Colonic mucosa (tissue), 4 donors: ENCODE results near the gene DDIT3. TPM values are rescaled to one million over a fixed set of nuclear protein-coding genes. Genes with fewer than 3 reads are reported as not detected.

Experiments used
- DNase-seq: peaks from one replicate; pipeline ENCODE4 v3.0.0-alpha.2; 2020
- H3K27ac ChIP-seq: fragments of 200-600 bp; one replicate; pipeline ENCODE4 v1.8.0; 2021
- H3K27me3 ChIP-seq: fragments of 200-600 bp; one replicate; pipeline ENCODE4 v1.8.0; 2021
- H3K36me3 ChIP-seq: fragments of 200-600 bp; one replicate; pipeline ENCODE4 v1.8.0; 2021
- H3K4me1 ChIP-seq: fragments of 200-600 bp; one replicate; pipeline ENCODE4 v1.8.0; 2021; ENCODE audit warnings: mild to moderate bottlenecking
- H3K4me3 ChIP-seq: fragments of 200-600 bp; one replicate; pipeline ENCODE4 v1.8.0; 2021
- H3K9ac ChIP-seq, 2 donors: one replicate each; pipeline ENCODE4 v1.7.0; 2013; ENCODE audit warnings: control low read depth in 2 of 2, low read depth in 2 of 2, low read length in 2 of 2
- H3K9me3 ChIP-seq: fragments of 200-600 bp; one replicate; pipeline ENCODE4 v1.8.0; 2021
- intact Hi-C: fragments of 100-400 bp; cut with DNase I; formaldehyde crosslinking; loops from one replicate; pipeline ENCODE4 v1.14.1; 2022
- total RNA-seq, 2 donors: library from RNA; stranded (reverse); fragmentation: NEBNext Ultra II Directional in 1 of 2; extraction: Animal tissue kit (Norgen Biotek cat#: 25700) in 1 of 2; gene quantifications; one replicate each; pipeline ENCODE4 v1.2.1, GENCODE V29; 2021
- TF ChIP-seq, protein P1 (sequence below): fragments of 200-600 bp; IDR thresholded peaks from one replicate; pipeline ENCODE4 v1.8.0; 2022; ENCODE audit warnings: antibody characterized with exemption, mild to moderate bottlenecking
- donor health status: healthy.
- donor health status: DM: no; HTN: no; CAD: no.
- donor health status: DM: no; HTN: no; CAD: no.

DDIT3 gene
- total RNA-seq, 2 donors from 2014 or later: 17.5 to 22.8 TPM

DNA sequence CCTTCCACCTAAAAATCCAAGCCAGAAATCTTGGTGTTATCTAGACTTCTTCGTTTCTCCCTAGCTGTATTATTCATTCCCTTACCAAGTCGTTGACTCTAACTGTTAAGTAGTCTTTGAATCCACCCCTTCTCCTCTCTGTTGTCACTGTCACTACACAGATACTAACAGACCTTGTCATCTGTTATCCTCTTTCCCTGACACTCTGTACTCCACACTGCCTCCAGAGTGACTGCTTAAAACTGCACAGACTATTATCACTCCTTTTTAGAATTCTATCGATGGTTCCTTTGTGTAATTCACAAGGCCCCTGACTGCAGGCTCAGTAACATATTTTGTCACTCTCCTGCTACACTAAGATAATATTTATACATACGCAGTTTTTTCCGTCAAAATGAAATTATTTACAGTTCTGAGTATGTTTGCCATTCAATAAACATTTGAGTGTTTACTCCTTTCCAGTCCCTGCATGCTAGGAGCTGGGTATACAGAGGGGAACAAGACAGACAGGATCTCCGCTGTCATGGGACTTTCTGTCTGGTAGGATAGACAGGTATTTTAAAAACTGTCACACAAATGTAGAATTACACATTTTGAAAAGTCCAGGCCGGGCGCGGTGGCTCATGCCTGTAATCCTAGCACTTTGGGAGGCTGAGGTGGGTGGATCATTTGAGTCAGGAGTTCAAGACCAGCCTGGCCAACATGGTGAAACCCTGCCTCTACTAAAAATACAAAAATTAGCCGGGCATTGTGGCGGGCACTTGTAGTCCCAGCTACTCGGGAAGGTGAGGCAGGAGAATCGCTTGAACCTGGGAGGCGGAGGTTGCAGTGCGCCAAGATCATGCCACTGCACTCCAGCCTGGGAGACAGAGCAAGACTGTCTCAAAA, 28.7 kb downstream of the DDIT3 start:
- no peak overlapping the region for H3K27ac ChIP-seq
- DNase-seq: no peak
- H3K4me3 ChIP-seq: no peak overlapping the region
- H3K9me3 ChIP-seq: no peaks in the 10 kb centered on the region
- H3K9ac ChIP-seq: no peak overlapping the region
- TF ChIP-seq, protein P1, sequence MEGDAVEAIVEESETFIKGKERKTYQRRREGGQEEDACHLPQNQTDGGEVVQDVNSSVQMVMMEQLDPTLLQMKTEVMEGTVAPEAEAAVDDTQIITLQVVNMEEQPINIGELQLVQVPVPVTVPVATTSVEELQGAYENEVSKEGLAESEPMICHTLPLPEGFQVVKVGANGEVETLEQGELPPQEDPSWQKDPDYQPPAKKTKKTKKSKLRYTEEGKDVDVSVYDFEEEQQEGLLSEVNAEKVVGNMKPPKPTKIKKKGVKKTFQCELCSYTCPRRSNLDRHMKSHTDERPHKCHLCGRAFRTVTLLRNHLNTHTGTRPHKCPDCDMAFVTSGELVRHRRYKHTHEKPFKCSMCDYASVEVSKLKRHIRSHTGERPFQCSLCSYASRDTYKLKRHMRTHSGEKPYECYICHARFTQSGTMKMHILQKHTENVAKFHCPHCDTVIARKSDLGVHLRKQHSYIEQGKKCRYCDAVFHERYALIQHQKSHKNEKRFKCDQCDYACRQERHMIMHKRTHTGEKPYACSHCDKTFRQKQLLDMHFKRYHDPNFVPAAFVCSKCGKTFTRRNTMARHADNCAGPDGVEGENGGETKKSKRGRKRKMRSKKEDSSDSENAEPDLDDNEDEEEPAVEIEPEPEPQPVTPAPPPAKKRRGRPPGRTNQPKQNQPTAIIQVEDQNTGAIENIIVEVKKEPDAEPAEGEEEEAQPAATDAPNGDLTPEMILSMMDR: no peak
- intact Hi-C loops: no loop called here
- H3K27me3 ChIP-seq: no peaks in the 10 kb centered on the region
- H3K4me1 ChIP-seq: peaks cover 8% of the 10 kb centered on the region
- peaks cover 9% of the 10 kb centered on the region for H3K36me3 ChIP-seq

DNA sequence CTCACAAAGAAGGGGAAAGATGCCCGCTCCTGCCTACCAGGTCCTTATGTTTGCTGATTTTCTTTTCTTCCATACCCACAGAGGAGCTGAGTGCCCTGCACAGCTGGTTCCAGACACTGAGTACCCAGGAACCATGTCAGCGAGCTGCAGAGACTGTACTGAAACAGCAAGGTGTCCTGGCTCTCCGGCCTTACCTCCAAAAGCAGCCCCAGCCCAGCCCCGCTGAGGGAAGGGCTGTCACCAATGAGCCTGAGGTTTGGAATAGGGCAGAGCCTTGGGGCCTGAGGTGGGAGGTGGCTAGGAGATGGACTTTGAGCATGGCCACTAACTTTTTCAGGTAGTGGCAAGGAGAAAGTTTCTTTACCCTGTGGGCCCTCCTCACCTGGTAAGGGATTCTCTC, 30.2 kb downstream of the DDIT3 start:
- H3K9me3 ChIP-seq: no peaks in the 10 kb centered on the region
- H3K36me3 ChIP-seq: peaks cover 9% of the 10 kb centered on the region
- no peak overlapping the region for H3K9ac ChIP-seq
- H3K27me3 ChIP-seq: no peaks in the 10 kb centered on the region
- no peak overlapping the region for H3K27ac ChIP-seq
- H3K4me3 ChIP-seq: no peak overlapping the region
- peaks cover 8% of the 10 kb centered on the region for H3K4me1 ChIP-seq
- TF ChIP-seq, protein P1: no peak
- intact Hi-C loops: no loop called here
- DNase-seq: no peak

DNA sequence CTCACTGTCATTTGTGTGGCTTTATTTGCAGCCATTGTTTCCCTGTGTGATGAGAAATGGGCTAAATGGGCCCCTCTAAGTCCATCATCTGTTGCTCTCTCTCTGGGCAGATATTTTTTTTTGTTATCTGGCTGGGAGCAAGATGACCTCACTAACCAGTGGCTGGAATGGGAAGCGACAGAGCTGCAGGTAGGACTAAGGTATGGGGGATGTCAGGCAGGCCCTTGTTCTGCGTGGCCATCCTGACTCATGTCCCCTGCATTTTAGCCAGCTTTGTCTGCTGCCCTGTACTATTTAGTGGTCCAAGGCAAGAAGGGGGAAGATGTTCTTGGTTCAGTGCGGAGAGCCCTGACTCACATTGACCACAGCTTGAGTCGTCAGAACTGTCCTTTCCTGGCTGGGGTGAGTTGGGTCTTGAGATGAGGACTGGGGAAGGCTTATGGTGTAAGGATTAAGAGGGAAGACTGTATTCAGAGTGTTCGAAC, 31.1 kb downstream of the DDIT3 start:
- no peak for DNase-seq
- H3K27ac ChIP-seq: no peak overlapping the region
- peaks cover 8% of the 10 kb centered on the region for H3K4me1 ChIP-seq
- TF ChIP-seq, protein P1: no peak
- no peaks in the 10 kb centered on the region for H3K9me3 ChIP-seq
- intact Hi-C loops: no loop called here
- no peak overlapping the region for H3K9ac ChIP-seq
- no peaks in the 10 kb centered on the region for H3K27me3 ChIP-seq
- peak overlapping the region; percentile 94 for H3K4me3 ChIP-seq
- H3K36me3 ChIP-seq: peaks cover 9% of the 10 kb centered on the region

DNA sequence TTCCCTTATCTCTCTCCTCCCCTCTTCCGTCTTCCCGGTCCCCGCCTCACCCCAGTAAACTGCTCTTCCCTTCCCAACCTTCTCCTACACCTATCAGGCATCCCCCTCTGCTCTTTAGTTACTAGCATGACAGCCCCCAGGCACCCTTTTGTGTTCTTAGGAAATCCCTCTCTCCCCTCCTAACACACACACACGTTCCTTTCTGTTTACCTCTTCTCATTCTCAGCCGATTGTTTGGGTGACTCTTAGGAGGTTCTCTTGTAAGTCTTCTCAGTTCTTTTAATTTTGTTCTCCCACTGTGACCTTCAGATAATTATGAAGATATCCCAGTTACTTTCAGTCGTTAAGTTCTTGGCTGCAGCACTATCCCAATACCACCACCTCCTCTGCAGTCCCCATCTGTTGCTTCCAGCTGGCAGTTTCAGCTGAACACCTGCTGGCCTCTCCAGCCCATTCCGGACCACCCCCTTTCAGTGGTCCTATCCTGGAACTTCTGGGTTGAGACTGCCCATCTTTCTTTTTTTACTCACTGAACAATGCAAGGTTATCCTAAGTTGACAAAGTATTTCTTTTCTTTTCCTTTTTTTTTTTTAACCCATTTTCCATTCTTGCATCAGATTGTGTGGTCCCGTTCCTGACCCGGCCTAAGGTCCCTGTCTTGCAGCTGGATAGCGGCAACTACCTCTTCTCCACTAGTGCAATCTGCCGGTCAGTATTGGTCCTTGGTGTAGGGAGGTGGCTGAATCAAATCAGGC, 31.7 kb downstream of the DDIT3 start:
- Histone ChIP-seq H3K9me3 (no peaks in the 10 kb centered on the region), H3K4me3 (peak overlapping the region; percentile 94), H3K27me3 (no peaks in the 10 kb centered on the region), H3K9ac (peak overlapping the region; percentile 94 to 95), H3K36me3 (peaks cover 9% of the 10 kb centered on the region), H3K4me1 (peaks cover 8% of the 10 kb centered on the region), H3K27ac (peak overlapping the region; percentile 66)
- TF ChIP-seq, protein P1: no peak
- no peak for DNase-seq
- intact Hi-C loops: no loop called here

DNA sequence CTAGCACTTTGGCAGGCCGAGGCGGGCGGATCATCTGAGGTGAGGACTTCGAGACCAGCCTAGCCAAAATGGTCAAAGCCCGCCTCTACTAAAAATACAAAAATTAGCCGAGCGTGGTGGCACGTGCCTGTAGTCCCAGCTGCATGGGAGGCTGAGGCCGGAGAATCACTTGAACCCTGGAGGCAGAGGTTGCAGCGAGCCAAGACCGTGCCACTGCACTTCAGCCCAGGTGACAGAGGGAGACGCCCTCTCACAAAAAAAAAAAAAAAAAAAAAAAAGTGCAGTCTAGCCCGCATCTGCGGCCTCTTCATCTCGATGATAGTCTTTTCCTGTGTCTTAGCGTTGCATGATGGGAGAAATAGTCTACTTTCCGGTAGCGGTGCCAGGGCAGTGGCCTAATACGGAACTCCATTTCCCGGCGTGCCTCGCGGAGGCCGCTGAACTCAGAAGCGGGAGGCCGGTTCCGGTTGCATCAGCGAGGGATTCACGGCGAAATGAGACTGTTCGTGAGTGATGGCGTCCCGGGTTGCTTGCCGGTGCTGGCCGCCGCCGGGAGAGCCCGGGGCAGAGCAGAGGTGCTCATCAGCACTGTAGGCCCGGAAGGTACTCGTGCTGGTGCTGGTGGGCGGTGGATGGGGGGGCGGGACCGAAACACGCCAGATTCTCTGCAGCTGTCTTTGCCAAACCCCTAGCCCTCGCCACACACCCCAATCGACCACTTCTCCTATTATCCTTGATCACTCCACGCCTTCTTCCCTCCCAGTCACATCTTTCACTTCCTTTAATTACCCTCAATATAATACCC, 32.5 kb downstream of the DDIT3 start, which contains the start of gene MARS1:
MARS1 (plus strand) TSS at position 472 of the 805 bp plus-strand sequence; CDS start at position 495, 23 bp downstream.
- peak within 1 kb of the TSS; percentile 94 for H3K4me3 ChIP-seq
- no peaks in the 10 kb centered on the region for H3K27me3 ChIP-seq
- peak within 1 kb of the TSS; percentile 66 for H3K27ac ChIP-seq
- H3K9me3 ChIP-seq: no peaks in the 10 kb centered on the region
- H3K4me1 ChIP-seq: peaks cover 8% of the 10 kb centered on the region
- DNase-seq: peak; percentile 96
- intact Hi-C loops: no loop called here
- peaks cover 9% of the 10 kb centered on the region for H3K36me3 ChIP-seq
- TF ChIP-seq, protein P1: no peak
- H3K9ac ChIP-seq: peak within 1 kb of the TSS; percentile 94 to 95
